ENCODE measurements around the gene DCDC1. TPM values are rescaled to one million over a fixed set of nuclear protein-coding genes. Genes with fewer than 3 reads are reported as not detected.

DCDC1 gene
- total RNA-seq, 2 donors from 2014 or later: 0.33 to 1.8 TPM

GRCh38 chr11:30868626-30869081 lies 500.9 kb downstream of the DCDC1 start:
- Histone ChIP-seq H3K36me3 (replicated peaks in 1 of 2; ENCODE audit: insufficient read depth in 1 of 2, low read depth in 2 of 2) (no peaks in the 10 kb centered on the region), H3K4me1 (no peaks in the 10 kb centered on the region), H3K27me3 (no peaks in the 10 kb centered on the region), H3K9me3 (no peaks in the 10 kb centered on the region), H3K4me3 (no peak overlapping the region), H3K27ac (no peak overlapping the region)
- TF ChIP-seq CTCF (IDR thresholded peaks at IDR 0.05): no peak
- no peak for TF ChIP-seq POLR2A (IDR thresholded peaks at IDR 0.05)
- DNase-seq (no peak), ATAC-seq (no peak)
- 34% methylated on average over 2 of the region's 2 CpGs for WGBS, 2 donors
- intact Hi-C loops (cut with DNase I): no loop called here

GRCh38 chr11:30863209-30863608 lies 506.3 kb downstream of the DCDC1 start:
- no peak for ATAC-seq
- H3K36me3 ChIP-seq (replicated peaks in 1 of 2; ENCODE audit: insufficient read depth in 1 of 2, low read depth in 2 of 2): no peaks in the 10 kb centered on the region
- intact Hi-C loops (cut with DNase I): no loop called here
- H3K4me3 ChIP-seq: no peak overlapping the region
- H3K27me3 ChIP-seq: no peaks in the 10 kb centered on the region
- 41 to 66% methylated on average over 2 of the region's 2 CpGs for WGBS, 2 donors
- no peak overlapping the region for H3K27ac ChIP-seq
- no peak for TF ChIP-seq CTCF (IDR thresholded peaks at IDR 0.05)
- TF ChIP-seq POLR2A (IDR thresholded peaks at IDR 0.05): no peak
- no peaks in the 10 kb centered on the region for H3K9me3 ChIP-seq
- DNase-seq: no peak
- no peaks in the 10 kb centered on the region for H3K4me1 ChIP-seq

- intact Hi-C loops (cut with DNase I): no loop called here
Observed at GRCh38 chr11:30861531-30861930, 508.0 kb downstream of the DCDC1 start.

GRCh38 chr11:30861064-30861463 lies 508.5 kb downstream of the DCDC1 start:
- TF ChIP-seq CTCF (IDR thresholded peaks at IDR 0.05): no peak
- TF ChIP-seq POLR2A (IDR thresholded peaks at IDR 0.05): no peak
- no peak overlapping the region for H3K27ac ChIP-seq
- ATAC-seq (no peak), DNase-seq (no peak)
- no peaks in the 10 kb centered on the region for H3K4me1 ChIP-seq
- H3K4me3 ChIP-seq: no peak overlapping the region
- 67 to 76% methylated on average over 7 of the region's 7 CpGs for WGBS, 2 donors
- no peaks in the 10 kb centered on the region for H3K27me3 ChIP-seq
- intact Hi-C loops (cut with DNase I): no loop called here
- H3K9me3 ChIP-seq: no peaks in the 10 kb centered on the region
- H3K36me3 ChIP-seq (replicated peaks in 1 of 2; ENCODE audit: insufficient read depth in 1 of 2, low read depth in 2 of 2): no peaks in the 10 kb centered on the region

More at GRCh38 chr11:30861531-30861930, 508.0 kb downstream of the DCDC1 start:
- ATAC-seq (no peak), DNase-seq (no peak)
- 71 to 80% methylated on average over 7 of the region's 7 CpGs for WGBS, 2 donors
- H3K27me3 ChIP-seq: no peaks in the 10 kb centered on the region
- no peak overlapping the region for H3K27ac ChIP-seq
- H3K4me1 ChIP-seq: no peaks in the 10 kb centered on the region
- TF ChIP-seq CTCF (IDR thresholded peaks at IDR 0.05) (no peak), POLR2A (IDR thresholded peaks at IDR 0.05) (no peak)
- no peaks in the 10 kb centered on the region for H3K36me3 ChIP-seq (replicated peaks in 1 of 2; ENCODE audit: insufficient read depth in 1 of 2, low read depth in 2 of 2)
- H3K9me3 ChIP-seq: no peaks in the 10 kb centered on the region
- H3K4me3 ChIP-seq: no peak overlapping the region

GRCh38 chr11:30860146-30860545 lies 509.4 kb downstream of the DCDC1 start:
- Histone ChIP-seq H3K4me3 (no peak overlapping the region), H3K27ac (no peak overlapping the region), H3K36me3 (replicated peaks in 1 of 2; ENCODE audit: insufficient read depth in 1 of 2, low read depth in 2 of 2) (no peaks in the 10 kb centered on the region), H3K4me1 (no peaks in the 10 kb centered on the region), H3K9me3 (no peaks in the 10 kb centered on the region), H3K27me3 (no peaks in the 10 kb centered on the region)
- no peak for ATAC-seq
- WGBS, 2 donors: 66 to 69% methylated on average over 2 of the region's 2 CpGs
- no peak for DNase-seq
- intact Hi-C loops (cut with DNase I): no loop called here
- TF ChIP-seq CTCF (IDR thresholded peaks at IDR 0.05): no peak
- no peak for TF ChIP-seq POLR2A (IDR thresholded peaks at IDR 0.05)
